ENCODE results near the gene EFCAB13.

EFCAB13 gene

GRCh38 chr17:47291242-47291873 is 32.4 kb upstream of the EFCAB13 start:
- no peak for DNase-seq

DNA sequence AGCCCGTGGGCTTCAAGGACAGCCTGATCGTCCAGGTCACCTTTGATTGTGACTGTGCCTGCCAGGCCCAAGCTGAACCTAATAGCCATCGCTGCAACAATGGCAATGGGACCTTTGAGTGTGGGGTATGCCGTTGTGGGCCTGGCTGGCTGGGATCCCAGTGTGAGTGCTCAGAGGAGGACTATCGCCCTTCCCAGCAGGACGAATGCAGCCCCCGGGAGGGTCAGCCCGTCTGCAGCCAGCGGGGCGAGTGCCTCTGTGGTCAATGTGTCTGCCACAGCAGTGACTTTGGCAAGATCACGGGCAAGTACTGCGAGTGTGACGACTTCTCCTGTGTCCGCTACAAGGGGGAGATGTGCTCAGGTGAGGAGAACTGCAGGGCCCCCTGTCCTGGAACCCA is 31.5 kb upstream of the EFCAB13 start:
- no peak for DNase-seq

GRCh38 chr17:47295037-47295873 is 28.5 kb upstream of the EFCAB13 start:
- peak in 38 of 56 donors; percentile 9 to 95 (median 42) for DNase-seq

- no peak for DNase-seq
Measured at GRCh38 chr17:47295874-47296255, 27.9 kb upstream of the EFCAB13 start.

GRCh38 chr17:47297661-47298400 is 25.9 kb upstream of the EFCAB13 start:
- no peak for DNase-seq

DNA sequence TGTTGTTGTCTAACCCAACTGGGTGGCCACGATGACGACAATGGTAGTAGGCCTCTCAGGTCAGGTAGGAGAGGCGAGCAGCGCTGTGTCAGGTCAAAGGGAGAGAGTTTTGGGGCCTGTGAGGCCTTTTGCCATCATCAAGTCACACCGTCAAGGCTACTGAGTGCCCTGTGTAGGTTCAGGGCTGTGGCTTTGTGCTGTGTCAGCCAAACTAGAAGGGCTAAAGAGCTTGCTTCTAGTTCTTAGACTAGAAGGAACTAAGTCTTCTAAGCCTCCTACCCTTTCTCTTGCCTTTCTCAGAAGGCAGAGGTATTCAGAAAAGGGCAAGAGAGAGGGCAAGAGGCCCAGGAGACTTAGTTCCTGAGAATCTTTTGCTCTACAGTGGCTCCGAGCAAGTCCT is 25.0 kb upstream of the EFCAB13 start:
- DNase-seq = no peak

DNA sequence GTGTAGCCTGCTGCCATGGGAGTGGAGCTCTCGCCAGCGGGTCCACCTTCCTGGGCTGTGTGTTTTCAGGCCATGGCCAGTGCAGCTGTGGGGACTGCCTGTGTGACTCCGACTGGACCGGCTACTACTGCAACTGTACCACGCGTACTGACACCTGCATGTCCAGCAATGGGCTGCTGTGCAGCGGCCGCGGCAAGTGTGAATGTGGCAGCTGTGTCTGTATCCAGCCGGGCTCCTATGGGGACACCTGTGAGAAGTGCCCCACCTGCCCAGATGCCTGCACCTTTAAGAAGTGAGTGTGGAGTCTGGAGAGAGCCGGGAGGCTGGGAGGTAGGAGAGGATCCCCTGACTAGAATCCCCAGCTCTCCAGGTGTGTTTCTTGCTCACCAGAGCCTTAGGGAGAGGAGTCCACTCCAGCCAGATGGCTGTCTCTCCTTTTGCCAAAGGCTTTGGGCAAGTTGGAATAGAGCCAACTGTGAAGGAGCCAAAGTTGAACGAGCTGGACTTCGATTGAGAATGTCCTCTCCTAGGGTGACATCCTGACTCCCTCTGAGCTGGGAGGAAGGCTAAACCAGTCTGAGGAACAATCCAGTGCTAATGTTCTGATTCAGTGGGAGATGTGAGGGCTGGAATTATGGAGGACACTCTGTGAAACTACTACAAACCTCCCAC is 24.4 kb upstream of the EFCAB13 start:
- DNase-seq = no peak

DNA sequence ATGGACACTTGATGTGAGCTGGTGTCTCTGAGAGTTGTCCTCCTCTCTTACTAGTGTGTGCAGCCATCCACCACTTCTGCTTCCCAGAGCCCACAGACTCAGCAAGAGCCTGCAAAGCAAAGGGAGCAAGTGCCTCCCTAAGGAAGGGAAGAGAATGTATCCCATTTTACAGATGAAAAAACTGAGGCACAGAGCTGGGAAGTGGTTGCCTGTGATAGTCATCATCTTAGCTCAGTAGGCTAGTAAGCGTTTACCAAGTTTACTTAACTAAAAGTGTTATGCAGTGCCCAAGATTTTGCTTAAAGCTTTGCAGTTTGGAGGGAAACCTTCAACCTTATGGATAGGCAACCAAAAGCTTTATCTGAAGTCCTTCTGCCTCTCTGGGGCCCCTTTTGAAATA is 23.0 kb upstream of the EFCAB13 start:
- DNase-seq = no peak

DNA sequence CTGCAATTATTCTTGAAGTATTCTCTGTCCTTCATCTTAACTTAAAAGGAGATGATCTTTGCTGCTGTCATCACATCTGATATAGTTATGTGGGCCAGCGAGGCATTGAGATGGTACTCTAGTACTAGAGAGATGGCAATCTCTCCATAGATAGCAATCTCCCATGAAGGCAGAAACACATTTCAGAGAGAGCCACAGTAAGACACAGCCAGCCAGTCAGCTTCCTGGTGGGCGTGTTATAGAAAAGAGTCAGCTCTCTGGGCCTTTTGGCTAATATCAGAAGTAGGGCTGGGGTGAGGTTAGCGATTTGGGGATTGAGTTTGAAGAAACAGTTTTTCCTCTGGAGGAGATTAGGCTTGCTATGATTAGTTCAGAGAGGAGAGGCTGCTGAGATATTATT is 22.6 kb upstream of the EFCAB13 start:
- no peak for DNase-seq

GRCh38 chr17:47301831-47302230 is 21.9 kb upstream of the EFCAB13 start:
- no peak for DNase-seq

DNA sequence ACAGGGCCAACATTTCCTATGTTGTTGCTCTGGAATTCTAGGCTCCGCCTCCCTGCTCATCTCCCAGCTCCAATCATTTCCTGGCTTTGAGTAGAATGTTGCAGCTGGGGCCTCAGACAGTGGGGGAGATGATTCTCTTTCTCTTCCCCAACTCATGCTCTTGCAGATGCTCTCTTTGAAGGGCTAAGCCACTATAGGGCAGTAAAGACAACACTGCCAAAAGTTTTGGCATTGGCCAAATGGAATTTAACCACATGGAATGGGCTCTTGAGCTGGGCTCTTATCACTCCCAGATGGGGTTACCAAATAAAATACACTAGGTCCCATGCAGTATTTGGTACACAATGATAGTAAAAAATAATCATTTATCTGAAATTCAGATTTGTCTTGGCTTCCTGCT is 19.6 kb upstream of the EFCAB13 start:
- no peak for DNase-seq

GRCh38 chr17:47305302-47305923 is 18.3 kb upstream of the EFCAB13 start:
- no peak for DNase-seq

DNA sequence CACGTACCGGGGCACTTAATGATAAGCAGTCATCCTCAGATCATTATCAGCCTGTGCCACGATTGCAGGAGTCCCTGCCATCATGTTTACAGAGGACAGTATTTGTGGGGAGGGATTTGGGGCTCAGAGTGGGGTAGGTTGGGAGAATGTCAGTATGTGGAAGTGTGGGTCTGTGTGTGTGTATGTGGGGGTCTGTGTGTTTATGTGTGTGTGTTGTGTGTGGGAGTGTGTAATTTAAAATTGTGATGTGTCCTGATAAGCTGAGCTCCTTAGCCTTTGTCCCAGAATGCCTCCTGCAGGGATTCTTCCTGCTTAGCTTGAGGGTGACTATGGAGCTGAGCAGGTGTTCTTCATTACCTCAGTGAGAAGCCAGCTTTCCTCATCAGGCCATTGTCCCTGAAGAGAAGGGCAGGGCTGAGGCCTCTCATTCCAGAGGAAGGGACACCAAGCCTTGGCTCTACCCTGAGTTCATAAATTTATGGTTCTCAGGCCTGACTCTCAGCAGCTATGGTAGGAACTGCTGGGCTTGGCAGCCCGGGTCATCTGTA is 13.5 kb upstream of the EFCAB13 start:
- DNase-seq = no peak

DNA sequence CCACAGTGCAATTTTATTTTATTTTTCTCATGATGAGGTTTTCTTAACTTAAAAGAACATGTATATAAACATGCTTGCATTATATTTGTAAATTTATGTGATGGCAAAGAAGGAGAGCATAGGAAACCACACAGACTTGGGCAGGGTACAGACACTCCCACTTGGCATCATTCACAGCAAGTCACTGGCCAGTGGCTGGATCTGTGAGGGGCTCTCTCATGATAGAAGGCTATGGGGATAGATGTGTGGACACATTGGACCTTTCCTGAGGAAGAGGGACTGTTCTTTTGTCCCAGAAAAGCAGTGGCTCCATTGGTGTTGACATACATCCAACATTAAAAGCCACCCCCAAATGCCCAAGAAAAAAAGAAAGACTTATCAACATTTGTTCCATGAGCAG is 12.3 kb upstream of the EFCAB13 start:
- DNase-seq = no peak

DNA sequence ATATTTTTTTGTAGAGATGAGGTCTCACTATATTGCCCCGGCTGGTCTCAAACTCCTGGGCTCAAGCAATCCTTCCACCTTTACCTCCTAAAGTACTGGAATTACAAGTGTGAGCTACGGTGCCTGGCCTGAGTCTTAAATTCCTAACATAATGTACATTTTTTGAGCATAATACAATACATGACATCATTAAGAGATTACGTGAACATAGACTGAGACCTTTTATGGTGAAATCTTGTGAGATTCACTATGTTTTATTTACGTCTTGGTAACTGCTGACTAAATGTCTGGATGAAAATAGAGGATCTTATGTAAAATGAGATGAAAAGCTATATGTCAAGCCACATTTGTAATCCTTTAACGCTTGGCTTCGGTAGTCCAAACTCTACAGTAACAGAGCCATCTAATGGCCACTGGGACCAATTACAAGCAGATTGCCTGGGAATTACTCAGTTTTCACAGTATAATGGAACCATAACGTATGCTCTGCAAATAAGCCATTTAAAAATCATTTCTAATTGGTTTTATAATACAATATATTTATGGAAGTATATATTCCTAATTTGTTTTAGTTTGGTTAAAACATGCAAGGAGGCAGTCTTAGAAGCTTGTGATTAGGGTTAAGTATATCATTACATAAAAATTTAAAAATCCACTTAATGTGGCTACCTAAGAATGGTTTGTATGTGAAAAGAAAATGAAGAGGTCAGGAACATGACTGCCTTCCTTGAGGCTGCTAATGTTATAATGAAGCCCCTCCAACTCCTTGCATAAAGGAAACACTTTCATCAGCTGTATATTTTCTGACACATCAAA is 8.1 kb upstream of the EFCAB13 start:
- peak in 15 of 56 donors; percentile 1 to 62 (median 10) for DNase-seq

DNA sequence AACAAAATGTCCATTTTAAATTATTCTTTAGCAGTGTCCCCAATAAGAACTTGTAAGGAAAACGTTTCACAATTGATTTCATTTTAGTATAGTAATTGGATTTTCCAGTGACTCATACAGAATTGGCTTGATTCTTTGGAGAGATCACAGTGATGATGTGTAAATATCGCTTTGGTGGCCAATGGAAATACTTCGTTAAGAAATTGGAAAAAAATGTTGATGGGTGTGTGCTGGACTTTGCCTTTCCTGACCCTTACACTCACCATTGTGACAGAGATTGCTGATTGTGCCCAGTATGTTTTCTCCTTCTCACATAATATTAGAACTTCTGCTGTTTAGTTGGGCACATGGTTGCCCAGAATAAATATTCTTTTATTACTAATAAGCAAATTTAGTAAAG is 7.4 kb upstream of the EFCAB13 start:
- no peak for DNase-seq

GRCh38 chr17:47317119-47317518 is 6.6 kb upstream of the EFCAB13 start:
- DNase-seq = no peak

GRCh38 chr17:47318197-47318918 is 5.4 kb upstream of the EFCAB13 start:
- no peak for DNase-seq

GRCh38 chr17:47320879-47321502 is 2.8 kb upstream of the EFCAB13 start:
- no peak for DNase-seq

Measured in amygdala (tissue), 56 donors.